Measurements from ENCODE around the gene SLC25A30. TPM values are rescaled to one million over a fixed set of nuclear protein-coding genes. Genes with fewer than 3 reads are reported as not detected.
"Not testable (repeated sequence)": the region's sequence is repeated elsewhere in the genome, so short reads cannot be mapped to it uniquely, and the experiment has no call there.

Gene SLC25A30
- total and polyA plus RNA-seq, 4 donors, result 5.4 to 59.2 (median 17.8) TPM

- H3K27me3 ChIP-seq (ENCODE audit: control insufficient read depth in 4 of 4, insufficient read depth in 4 of 4, low read length in 3 of 4); H3K9ac ChIP-seq (ENCODE audit: low read depth in 1 of 2, low read length in 2 of 2); H3K4me1 ChIP-seq (ENCODE audit: control insufficient read depth in 4 of 4, insufficient read depth in 4 of 4, low read length in 3 of 4); H3K9me3 ChIP-seq (ENCODE audit: control insufficient read depth in 4 of 4, low read length in 3 of 4); H3K36me3 ChIP-seq (ENCODE audit: control insufficient read depth in 4 of 4, insufficient read depth in 3 of 4, low read depth in 1 of 4, low read length in 3 of 4); DNase-seq (ENCODE audit: low spot score); H3K27ac ChIP-seq (ENCODE audit: low read depth in 1 of 2, low read length in 2 of 2); H3K4me3 ChIP-seq (ENCODE audit: low read depth in 1 of 3, low read length in 3 of 3): not testable (repeated sequence)
- 89% methylated on average over 8 of the region's 8 CpGs for WGBS
These were observed 41.5 kb downstream of the SLC25A30 start for GRCh38 chr13:45376651-45377050.

- no peak for TF ChIP-seq RXRA (IDR thresholded peaks at IDR 0.05)
- no peak for TF ChIP-seq MAX (IDR thresholded peaks at IDR 0.05)
- TF ChIP-seq CTCF (IDR thresholded peaks at IDR 0.05; ENCODE audit: low read depth, low read length, missing input control), result no peak
- TF ChIP-seq NR2F2 (IDR thresholded peaks at IDR 0.05), result no peak
- TF ChIP-seq GABPA (IDR thresholded peaks at IDR 0.05 in 1 of 2, conservative IDR thresholded peaks at IDR 0.05 in 1 of 2), result no peak
- no peak for TF ChIP-seq TAF1 (conservative IDR thresholded peaks at IDR 0.05)
- no peak for TF ChIP-seq JUND (IDR thresholded peaks at IDR 0.05)
- no peak overlapping the region for H3K9ac ChIP-seq (ENCODE audit: low read depth in 1 of 2, low read length in 2 of 2)
- H3K27ac ChIP-seq (ENCODE audit: low read depth in 1 of 2, low read length in 2 of 2), result no peak overlapping the region
- 98% methylated on average over 3 of the region's 3 CpGs for whole genome bisulfite sequencing
- no peak for DNase-seq (ENCODE audit: low spot score)
- peaks cover 0 to 7% (median 3%) of the 10 kb centered on the region in 4 donors for H3K4me1 ChIP-seq (ENCODE audit: control insufficient read depth in 4 of 4, insufficient read depth in 4 of 4, low read length in 3 of 4)
- H3K9me3 ChIP-seq (ENCODE audit: control insufficient read depth in 4 of 4, low read length in 3 of 4), result no peaks in the 10 kb centered on the region
- no peak overlapping the region for H3K4me3 ChIP-seq (ENCODE audit: low read depth in 1 of 3, low read length in 3 of 3)
- no peaks in the 10 kb centered on the region for H3K36me3 ChIP-seq (ENCODE audit: control insufficient read depth in 4 of 4, insufficient read depth in 3 of 4, low read depth in 1 of 4, low read length in 3 of 4)
- no peaks in the 10 kb centered on the region for H3K27me3 ChIP-seq (ENCODE audit: control insufficient read depth in 4 of 4, insufficient read depth in 4 of 4, low read length in 3 of 4)
These were observed 43.3 kb downstream of the SLC25A30 start for GRCh38 chr13:45374917-45375316.

GRCh38 chr13:45373162-45373547, 45.0 kb downstream of the SLC25A30 start:
- no peaks in the 10 kb centered on the region for H3K36me3 ChIP-seq (ENCODE audit: control insufficient read depth in 4 of 4, insufficient read depth in 3 of 4, low read depth in 1 of 4, low read length in 3 of 4)
- H3K9me3 ChIP-seq (ENCODE audit: control insufficient read depth in 4 of 4, low read length in 3 of 4), result no peaks in the 10 kb centered on the region
- no peak overlapping the region for H3K4me3 ChIP-seq (ENCODE audit: low read depth in 1 of 3, low read length in 3 of 3)
- TF ChIP-seq CTCF (IDR thresholded peaks at IDR 0.05; ENCODE audit: low read depth, low read length, missing input control) (no peak), GABPA (IDR thresholded peaks at IDR 0.05 in 1 of 2, conservative IDR thresholded peaks at IDR 0.05 in 1 of 2) (no peak), YY1 (IDR thresholded peaks at IDR 0.05) (no peak), MAX (IDR thresholded peaks at IDR 0.05) (no peak), HNF4G (IDR thresholded peaks at IDR 0.05) (no peak), FOXA2 (IDR thresholded peaks at IDR 0.05) (no peak), FOXA1 (IDR thresholded peaks at IDR 0.05) (no peak), JUND (IDR thresholded peaks at IDR 0.05) (no peak), ZBTB33 (IDR thresholded peaks at IDR 0.05) (no peak), RXRA (IDR thresholded peaks at IDR 0.05) (no peak), NR2F2 (IDR thresholded peaks at IDR 0.05) (no peak), REST (IDR thresholded peaks at IDR 0.05) (no peak), EGR1 (IDR thresholded peaks at IDR 0.05; ENCODE audit: low read depth in 2 of 2) (no peak), TAF1 (conservative IDR thresholded peaks at IDR 0.05) (no peak), ATF3 (IDR thresholded peaks at IDR 0.05) (no peak), SP1 (IDR thresholded peaks at IDR 0.05) (no peak), RAD21 (IDR thresholded peaks at IDR 0.05) (no peak), HNF4A (conservative IDR thresholded peaks at IDR 0.05) (no peak)
- no peak for DNase-seq (ENCODE audit: low spot score)
- peaks cover 0 to 7% (median 3%) of the 10 kb centered on the region in 4 donors for H3K4me1 ChIP-seq (ENCODE audit: control insufficient read depth in 4 of 4, insufficient read depth in 4 of 4, low read length in 3 of 4)
- no peaks in the 10 kb centered on the region for H3K27me3 ChIP-seq (ENCODE audit: control insufficient read depth in 4 of 4, insufficient read depth in 4 of 4, low read length in 3 of 4)
- H3K27ac ChIP-seq (ENCODE audit: low read depth in 1 of 2, low read length in 2 of 2), result no peak overlapping the region
- 89% methylated on average over 5 of the region's 5 CpGs for WGBS
- H3K9ac ChIP-seq (ENCODE audit: low read depth in 1 of 2, low read length in 2 of 2), result no peak overlapping the region
